Measurements from ENCODE around the gene MYOZ1.

The MYOZ1 gene

GRCh38 chr10:73655257-73655989 lies 14.1 kb upstream of the MYOZ1 start:
- no peaks in the 10 kb centered on the region for H3K4me1 Mint-ChIP-seq
- no peaks in the 10 kb centered on the region for H3K9me3 Mint-ChIP-seq
- H3K27me3 Mint-ChIP-seq: no peaks in the 10 kb centered on the region
- DNase-seq (ENCODE audit: low spot score in 2 of 2) (no peak), ATAC-seq (replicated peaks; ENCODE audit: extremely low read depth, poor library complexity, severe bottlenecking) (no peak)
- H3K4me3 Mint-ChIP-seq: no peak overlapping the region
- no peak overlapping the region for H3K27ac Mint-ChIP-seq (ENCODE audit: low read depth)
- H3K36me3 Mint-ChIP-seq (ENCODE audit: insufficient read depth): peaks cover 1% of the 10 kb centered on the region

GRCh38 chr10:73653701-73654100 lies 12.4 kb upstream of the MYOZ1 start:
- no peaks in the 10 kb centered on the region for H3K4me1 Mint-ChIP-seq
- DNase-seq (ENCODE audit: low spot score in 2 of 2): no peak
- no peak overlapping the region for H3K4me3 Mint-ChIP-seq
- H3K36me3 Mint-ChIP-seq (ENCODE audit: insufficient read depth): peaks cover 1% of the 10 kb centered on the region
- no peak overlapping the region for H3K27ac Mint-ChIP-seq (ENCODE audit: low read depth)
- H3K27me3 Mint-ChIP-seq: no peaks in the 10 kb centered on the region
- ATAC-seq (replicated peaks; ENCODE audit: extremely low read depth, poor library complexity, severe bottlenecking): no peak
- H3K9me3 Mint-ChIP-seq: no peaks in the 10 kb centered on the region

- H3K27ac Mint-ChIP-seq (ENCODE audit: low read depth): no peak overlapping the region
- no peaks in the 10 kb centered on the region for H3K4me1 Mint-ChIP-seq
- no peak overlapping the region for H3K4me3 Mint-ChIP-seq
- no peaks in the 10 kb centered on the region for H3K27me3 Mint-ChIP-seq
- DNase-seq (ENCODE audit: low spot score in 2 of 2) (no peak), ATAC-seq (replicated peaks; ENCODE audit: extremely low read depth, poor library complexity, severe bottlenecking) (no peak)
- no peaks in the 10 kb centered on the region for H3K9me3 Mint-ChIP-seq
- H3K36me3 Mint-ChIP-seq (ENCODE audit: insufficient read depth): peaks cover 1% of the 10 kb centered on the region
Measured at GRCh38 chr10:73653195-73653594, 11.9 kb upstream of the MYOZ1 start.

GRCh38 chr10:73650537-73651331 lies 9.5 kb upstream of the MYOZ1 start:
- Mint-ChIP-seq H3K36me3 (ENCODE audit: insufficient read depth) (no peaks in the 10 kb centered on the region), H3K4me3 (no peak overlapping the region), H3K4me1 (no peaks in the 10 kb centered on the region), H3K27ac (ENCODE audit: low read depth) (no peak overlapping the region), H3K27me3 (no peaks in the 10 kb centered on the region), H3K9me3 (no peaks in the 10 kb centered on the region)
- DNase-seq (ENCODE audit: low spot score in 2 of 2): no peak
- no peak for ATAC-seq (replicated peaks; ENCODE audit: extremely low read depth, poor library complexity, severe bottlenecking)

- Mint-ChIP-seq H3K4me3 (no peak overlapping the region), H3K27me3 (no peaks in the 10 kb centered on the region), H3K36me3 (ENCODE audit: insufficient read depth) (no peaks in the 10 kb centered on the region), H3K9me3 (no peaks in the 10 kb centered on the region), H3K4me1 (no peaks in the 10 kb centered on the region), H3K27ac (ENCODE audit: low read depth) (no peak overlapping the region)
- DNase-seq (ENCODE audit: low spot score in 2 of 2): no peak
- ATAC-seq (replicated peaks; ENCODE audit: extremely low read depth, poor library complexity, severe bottlenecking): no peak
Measured at GRCh38 chr10:73649876-73650536, 8.7 kb upstream of the MYOZ1 start.

- Mint-ChIP-seq H3K27ac (ENCODE audit: low read depth) (no peak overlapping the region), H3K4me3 (no peak overlapping the region), H3K9me3 (no peaks in the 10 kb centered on the region), H3K4me1 (no peaks in the 10 kb centered on the region), H3K36me3 (ENCODE audit: insufficient read depth) (no peaks in the 10 kb centered on the region), H3K27me3 (no peaks in the 10 kb centered on the region)
- DNase-seq (ENCODE audit: low spot score in 2 of 2) (no peak), ATAC-seq (replicated peaks; ENCODE audit: extremely low read depth, poor library complexity, severe bottlenecking) (no peak)
Measured at GRCh38 chr10:73648975-73649829, 7.9 kb upstream of the MYOZ1 start.

GRCh38 chr10:73647875-73648651 lies 6.8 kb upstream of the MYOZ1 start:
- Mint-ChIP-seq H3K9me3 (no peaks in the 10 kb centered on the region), H3K4me1 (no peaks in the 10 kb centered on the region), H3K27ac (ENCODE audit: low read depth) (no peak overlapping the region), H3K36me3 (ENCODE audit: insufficient read depth) (no peaks in the 10 kb centered on the region), H3K27me3 (no peaks in the 10 kb centered on the region), H3K4me3 (peak overlapping the region; percentile 51)
- DNase-seq (ENCODE audit: low spot score in 2 of 2) (no peak), ATAC-seq (replicated peaks; ENCODE audit: extremely low read depth, poor library complexity, severe bottlenecking) (no peak)

- DNase-seq (ENCODE audit: low spot score in 2 of 2): no peak
- Mint-ChIP-seq H3K4me3 (peak overlapping the region; percentile 51), H3K27ac (ENCODE audit: low read depth) (no peak overlapping the region), H3K4me1 (no peaks in the 10 kb centered on the region), H3K27me3 (no peaks in the 10 kb centered on the region), H3K36me3 (ENCODE audit: insufficient read depth) (no peaks in the 10 kb centered on the region), H3K9me3 (no peaks in the 10 kb centered on the region)
- ATAC-seq (replicated peaks; ENCODE audit: extremely low read depth, poor library complexity, severe bottlenecking): no peak
Measured at GRCh38 chr10:73647211-73647874, 6.1 kb upstream of the MYOZ1 start.

GRCh38 chr10:73646598-73647041 lies 5.3 kb upstream of the MYOZ1 start:
- DNase-seq (ENCODE audit: low spot score in 2 of 2): no peak
- no peaks in the 10 kb centered on the region for H3K9me3 Mint-ChIP-seq
- no peak for ATAC-seq (replicated peaks; ENCODE audit: extremely low read depth, poor library complexity, severe bottlenecking)
- no peaks in the 10 kb centered on the region for H3K36me3 Mint-ChIP-seq (ENCODE audit: insufficient read depth)
- no peak overlapping the region for H3K27ac Mint-ChIP-seq (ENCODE audit: low read depth)
- peak overlapping the region; percentile 51 for H3K4me3 Mint-ChIP-seq
- H3K27me3 Mint-ChIP-seq: no peaks in the 10 kb centered on the region
- H3K4me1 Mint-ChIP-seq: no peaks in the 10 kb centered on the region

GRCh38 chr10:73645251-73645650 lies 4.0 kb upstream of the MYOZ1 start:
- H3K4me3 Mint-ChIP-seq: no peak overlapping the region
- H3K9me3 Mint-ChIP-seq: no peaks in the 10 kb centered on the region
- H3K27me3 Mint-ChIP-seq: no peaks in the 10 kb centered on the region
- H3K4me1 Mint-ChIP-seq: no peaks in the 10 kb centered on the region
- no peaks in the 10 kb centered on the region for H3K36me3 Mint-ChIP-seq (ENCODE audit: insufficient read depth)
- no peak for DNase-seq (ENCODE audit: low spot score in 2 of 2)
- no peak overlapping the region for H3K27ac Mint-ChIP-seq (ENCODE audit: low read depth)
- ATAC-seq (replicated peaks; ENCODE audit: extremely low read depth, poor library complexity, severe bottlenecking): no peak

- no peaks in the 10 kb centered on the region for H3K9me3 Mint-ChIP-seq
- H3K4me1 Mint-ChIP-seq: no peaks in the 10 kb centered on the region
- no peak overlapping the region for H3K4me3 Mint-ChIP-seq
- no peaks in the 10 kb centered on the region for H3K27me3 Mint-ChIP-seq
- no peak for DNase-seq (ENCODE audit: low spot score in 2 of 2)
- no peaks in the 10 kb centered on the region for H3K36me3 Mint-ChIP-seq (ENCODE audit: insufficient read depth)
- H3K27ac Mint-ChIP-seq (ENCODE audit: low read depth): no peak overlapping the region
- no peak for ATAC-seq (replicated peaks; ENCODE audit: extremely low read depth, poor library complexity, severe bottlenecking)
Measured at GRCh38 chr10:73644767-73645166, 3.5 kb upstream of the MYOZ1 start.

All from central memory CD8-positive, alpha-beta T cell (primary cell).